ENCODE measurements around the gene BACH1. TPM values are rescaled to one million over a fixed set of nuclear protein-coding genes. Genes with fewer than 3 reads are reported as not detected.
"Not testable (repeated sequence)": the region's sequence is repeated elsewhere in the genome, so short reads cannot be mapped to it uniquely, and the experiment has no call there.

Gene BACH1
- total RNA-seq, 1 experiment from 2014 or later = 42.0 TPM

DNA sequence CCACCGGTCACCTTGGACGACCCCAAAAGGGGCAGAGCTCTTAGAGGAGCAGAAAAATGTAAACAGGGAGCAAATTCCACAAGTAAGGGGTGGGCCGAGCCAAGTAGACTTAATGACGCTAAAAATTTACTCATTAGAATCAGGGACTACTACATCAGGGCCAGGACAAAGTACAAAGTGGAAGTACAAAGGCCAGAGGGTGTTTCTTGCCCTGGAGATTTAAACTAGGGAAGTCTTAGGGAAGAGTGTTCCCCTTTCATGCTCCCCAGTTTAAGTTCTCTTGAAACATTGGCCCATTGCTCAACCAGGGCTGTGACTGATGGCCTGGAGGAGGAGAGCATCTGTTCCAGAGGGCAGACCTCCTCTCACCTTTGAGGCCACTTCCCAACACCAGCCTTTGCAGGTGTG lies 48.6 kb downstream of the BACH1 start:
- Histone ChIP-seq H3K9me2 (replicated peaks; ENCODE audit: insufficient read depth, low read length) (no peaks in the 10 kb centered on the region), H3K4me2 (ENCODE audit: low read depth, low read length, poor library complexity, severe bottlenecking) (peak overlapping the region; percentile 55), H3K9ac (ENCODE audit: low read length) (no peak overlapping the region), H3K4me3 (ENCODE audit: low read length) (no peak overlapping the region), H3K4me1 (ENCODE audit: low read length) (peaks cover 18% of the 10 kb centered on the region), H3K27me3 (ENCODE audit: low read length) (no peaks in the 10 kb centered on the region), H3K79me2 (ENCODE audit: low read length) (peaks cover 46% of the 10 kb centered on the region), H3K9me3 (ENCODE audit: low read length) (no peaks in the 10 kb centered on the region), H3K36me3 (ENCODE audit: insufficient read depth, low read length) (peaks cover 6% of the 10 kb centered on the region; the same call in 1 of the 2 replicates), H4K20me1 (ENCODE audit: insufficient read depth, low read depth, low read length) (no peaks in the 10 kb centered on the region), H3K27ac (ENCODE audit: low read length) (0 out of 2 replicates have a peak overlapping the region, but pooled peaks have one; percentile 16), H2AFZ (ENCODE audit: low read length) (no peak overlapping the region)
- no peak for DNase-seq

DNA sequence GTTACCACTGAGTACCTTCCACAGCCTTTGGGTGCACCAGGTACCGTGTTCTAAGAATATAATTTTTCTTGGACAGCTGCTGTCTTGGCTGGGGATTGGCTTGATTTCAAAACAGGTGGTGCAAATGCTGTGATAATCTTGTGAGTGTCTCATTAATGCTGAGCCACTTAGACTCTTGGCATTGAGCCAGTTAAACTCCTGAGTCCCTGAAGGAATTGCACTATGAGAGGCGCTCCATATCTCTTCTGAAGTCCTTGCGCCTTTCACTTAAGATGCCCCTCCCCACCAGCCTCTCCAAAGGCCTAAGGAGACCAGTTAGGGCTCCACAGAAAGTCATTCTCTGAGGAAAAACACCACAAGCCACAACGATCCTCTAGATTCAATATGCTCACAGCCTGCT lies 51.0 kb downstream of the BACH1 start:
- no peak overlapping the region for H3K9ac ChIP-seq (ENCODE audit: low read length)
- H3K36me3 ChIP-seq (ENCODE audit: insufficient read depth, low read length) = peaks cover 4% of the 10 kb centered on the region; the same call in 1 of the 2 replicates
- H3K4me3 ChIP-seq (ENCODE audit: low read length) = no peak overlapping the region
- H3K4me1 ChIP-seq (ENCODE audit: low read length) = peaks cover 18% of the 10 kb centered on the region
- no peaks in the 10 kb centered on the region for H3K27me3 ChIP-seq (ENCODE audit: low read length)
- H3K79me2 ChIP-seq (ENCODE audit: low read length) = peaks cover 24% of the 10 kb centered on the region
- H3K4me2 ChIP-seq (ENCODE audit: low read depth, low read length, poor library complexity, severe bottlenecking) = no peak overlapping the region
- no peaks in the 10 kb centered on the region for H4K20me1 ChIP-seq (ENCODE audit: insufficient read depth, low read depth, low read length)
- no peaks in the 10 kb centered on the region for H3K9me2 ChIP-seq (replicated peaks; ENCODE audit: insufficient read depth, low read length)
- no peak overlapping the region for H3K27ac ChIP-seq (ENCODE audit: low read length)
- H3K9me3 ChIP-seq (ENCODE audit: low read length) = no peaks in the 10 kb centered on the region
- H2AFZ ChIP-seq (ENCODE audit: low read length) = no peak overlapping the region
- DNase-seq = no peak

DNA sequence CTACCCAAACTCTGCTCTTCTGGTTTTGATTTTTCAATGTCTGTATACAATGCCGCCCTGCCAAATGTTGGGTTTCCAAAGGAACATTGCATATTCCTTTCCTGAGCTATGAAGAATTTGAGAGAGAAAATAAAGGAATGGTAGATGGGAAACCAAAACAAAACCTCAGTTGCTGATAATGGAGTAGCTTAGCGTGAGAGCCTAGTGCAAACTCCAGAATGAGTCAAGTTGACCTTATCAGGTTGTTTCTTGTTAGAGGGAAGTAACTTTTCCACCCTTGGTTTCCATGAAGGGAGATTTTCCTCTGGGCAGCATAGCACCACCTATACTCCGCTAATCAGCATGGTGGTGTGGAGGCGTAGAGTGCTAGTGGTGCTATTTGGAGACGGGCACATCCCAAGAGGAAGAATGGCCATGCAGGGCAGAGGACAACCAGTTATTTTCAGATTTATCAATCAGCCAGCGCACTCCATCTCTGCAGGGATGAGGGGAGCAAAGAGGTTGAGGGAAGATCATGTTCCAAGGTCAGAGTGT lies 51.6 kb downstream of the BACH1 start:
- Histone ChIP-seq H3K9me2 (replicated peaks; ENCODE audit: insufficient read depth, low read length) (no peaks in the 10 kb centered on the region), H3K4me3 (ENCODE audit: low read length) (no peak overlapping the region), H3K4me1 (ENCODE audit: low read length) (peaks cover 18% of the 10 kb centered on the region), H3K9ac (ENCODE audit: low read length) (no peak overlapping the region), H3K36me3 (ENCODE audit: insufficient read depth, low read length) (peaks cover 4% of the 10 kb centered on the region; the same call in 1 of the 2 replicates), H3K9me3 (ENCODE audit: low read length) (no peaks in the 10 kb centered on the region), H3K27ac (ENCODE audit: low read length) (no peak overlapping the region), H4K20me1 (ENCODE audit: insufficient read depth, low read depth, low read length) (no peaks in the 10 kb centered on the region), H3K4me2 (ENCODE audit: low read depth, low read length, poor library complexity, severe bottlenecking) (no peak overlapping the region), H2AFZ (ENCODE audit: low read length) (no peak overlapping the region), H3K79me2 (ENCODE audit: low read length) (peaks cover 18% of the 10 kb centered on the region), H3K27me3 (ENCODE audit: low read length) (no peaks in the 10 kb centered on the region)
- no peak for DNase-seq

- Histone ChIP-seq H3K27me3 (ENCODE audit: low read length) (no peaks in the 10 kb centered on the region), H3K4me3 (ENCODE audit: low read length) (no peak overlapping the region), H3K4me2 (ENCODE audit: low read depth, low read length, poor library complexity, severe bottlenecking) (no peak overlapping the region), H2AFZ (ENCODE audit: low read length) (no peak overlapping the region), H3K4me1 (ENCODE audit: low read length) (peaks cover 18% of the 10 kb centered on the region), H3K9me3 (ENCODE audit: low read length) (no peaks in the 10 kb centered on the region), H3K36me3 (ENCODE audit: insufficient read depth, low read length) (peaks cover 4% of the 10 kb centered on the region; the same call in 1 of the 2 replicates), H3K9me2 (replicated peaks; ENCODE audit: insufficient read depth, low read length) (no peaks in the 10 kb centered on the region), H3K27ac (ENCODE audit: low read length) (no peak overlapping the region), H4K20me1 (ENCODE audit: insufficient read depth, low read depth, low read length) (no peaks in the 10 kb centered on the region), H3K9ac (ENCODE audit: low read length) (no peak overlapping the region), H3K79me2 (ENCODE audit: low read length) (peaks cover 7% of the 10 kb centered on the region)
- no peak for DNase-seq
These were observed 53.0 kb downstream of the BACH1 start for GRCh38 chr21:29351691-29352090.

DNA sequence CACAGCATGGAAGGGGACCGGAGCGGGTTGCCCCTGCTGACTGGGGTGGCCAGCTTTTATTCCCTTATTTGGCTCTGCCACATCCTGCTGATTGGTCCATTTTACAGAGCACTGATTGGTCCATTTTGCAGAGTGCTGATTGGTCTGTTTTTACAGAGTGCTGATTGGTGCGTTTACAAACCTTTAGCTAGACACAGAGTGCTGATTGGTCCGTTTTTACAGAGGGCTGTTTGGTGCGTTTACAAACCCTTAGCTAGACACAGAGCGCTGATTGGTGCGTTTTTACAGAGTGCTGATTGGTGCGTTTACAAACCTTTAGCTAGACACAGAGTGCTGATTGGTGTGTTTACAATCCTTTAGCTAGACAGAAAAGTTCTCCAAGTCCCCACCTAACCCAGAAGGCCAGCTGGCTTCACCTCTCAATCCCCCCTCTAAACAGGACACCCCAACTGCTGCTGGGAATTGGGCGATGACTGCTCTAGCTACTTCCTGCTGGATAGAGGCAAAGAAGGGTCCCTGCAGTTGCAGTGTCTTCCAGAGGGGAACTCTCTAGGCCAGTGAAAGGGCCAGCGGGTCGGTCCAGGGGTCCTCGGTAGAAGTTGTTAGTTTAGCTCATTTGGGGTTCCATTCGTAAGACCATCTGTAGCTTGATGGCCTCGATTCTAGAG lies 56.5 kb downstream of the BACH1 start:
- not testable (repeated sequence) for H3K36me3 ChIP-seq (ENCODE audit: insufficient read depth, low read length); H3K27ac ChIP-seq (ENCODE audit: low read length); H3K4me3 ChIP-seq (ENCODE audit: low read length); H3K27me3 ChIP-seq (ENCODE audit: low read length); H4K20me1 ChIP-seq (ENCODE audit: insufficient read depth, low read depth, low read length); H3K9me2 ChIP-seq (replicated peaks; ENCODE audit: insufficient read depth, low read length); H2AFZ ChIP-seq (ENCODE audit: low read length); H3K9ac ChIP-seq (ENCODE audit: low read length); H3K4me1 ChIP-seq (ENCODE audit: low read length); H3K4me2 ChIP-seq (ENCODE audit: low read depth, low read length, poor library complexity, severe bottlenecking); H3K79me2 ChIP-seq (ENCODE audit: low read length); H3K9me3 ChIP-seq (ENCODE audit: low read length); DNase-seq

DNA sequence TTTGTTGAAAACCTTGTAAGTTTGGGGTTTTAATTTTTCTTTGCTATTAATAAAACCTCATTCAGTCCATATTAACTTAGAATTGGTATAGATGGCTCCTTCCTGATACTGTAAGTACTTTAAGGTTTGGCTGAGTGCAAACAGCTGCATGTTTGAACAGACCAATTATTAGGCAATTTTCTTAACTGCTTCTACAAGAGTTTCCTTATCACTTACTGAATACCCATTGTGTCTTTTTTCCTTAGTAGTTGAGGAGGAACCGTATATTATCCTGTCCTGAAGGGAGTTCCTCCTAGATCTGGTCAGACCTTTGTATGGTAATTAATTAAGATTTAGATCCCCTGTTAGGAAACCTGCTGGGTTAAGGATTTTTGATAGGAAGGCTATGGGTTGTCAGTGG lies 57.6 kb downstream of the BACH1 start:
- H3K4me2 ChIP-seq (ENCODE audit: low read depth, low read length, poor library complexity, severe bottlenecking); H3K9ac ChIP-seq (ENCODE audit: low read length); H3K36me3 ChIP-seq (ENCODE audit: insufficient read depth, low read length); H2AFZ ChIP-seq (ENCODE audit: low read length); H3K4me1 ChIP-seq (ENCODE audit: low read length); H3K9me2 ChIP-seq (replicated peaks; ENCODE audit: insufficient read depth, low read length); H4K20me1 ChIP-seq (ENCODE audit: insufficient read depth, low read depth, low read length); H3K79me2 ChIP-seq (ENCODE audit: low read length); H3K9me3 ChIP-seq (ENCODE audit: low read length); H3K27me3 ChIP-seq (ENCODE audit: low read length); DNase-seq; H3K27ac ChIP-seq (ENCODE audit: low read length); H3K4me3 ChIP-seq (ENCODE audit: low read length): not testable (repeated sequence)

DNA sequence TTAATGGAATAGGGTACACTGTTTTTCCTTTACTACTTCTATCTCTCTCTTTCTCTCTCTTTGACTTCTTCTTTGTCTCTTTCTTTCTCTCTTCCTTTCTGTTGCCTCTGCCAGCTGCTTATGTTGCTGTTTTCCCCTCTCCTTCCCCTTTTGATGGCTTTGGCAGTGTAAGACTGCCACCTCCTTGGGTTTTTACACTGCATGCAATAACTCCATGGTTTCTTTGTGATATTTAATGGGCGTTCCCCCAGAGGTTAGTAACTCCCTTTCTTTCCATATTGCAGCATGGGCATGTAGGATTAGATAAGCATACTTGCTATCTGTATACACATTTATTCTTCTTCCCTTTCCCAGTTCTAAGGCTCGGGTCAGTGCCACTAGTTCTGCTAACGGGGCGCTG lies 58.1 kb downstream of the BACH1 start:
- not testable (repeated sequence) for H3K4me1 ChIP-seq (ENCODE audit: low read length); H2AFZ ChIP-seq (ENCODE audit: low read length); H3K9me3 ChIP-seq (ENCODE audit: low read length); H4K20me1 ChIP-seq (ENCODE audit: insufficient read depth, low read depth, low read length); H3K4me2 ChIP-seq (ENCODE audit: low read depth, low read length, poor library complexity, severe bottlenecking); H3K9me2 ChIP-seq (replicated peaks; ENCODE audit: insufficient read depth, low read length); H3K27me3 ChIP-seq (ENCODE audit: low read length); H3K36me3 ChIP-seq (ENCODE audit: insufficient read depth, low read length); H3K9ac ChIP-seq (ENCODE audit: low read length); H3K4me3 ChIP-seq (ENCODE audit: low read length); H3K79me2 ChIP-seq (ENCODE audit: low read length); H3K27ac ChIP-seq (ENCODE audit: low read length); DNase-seq

- Histone ChIP-seq H3K9ac (ENCODE audit: low read length) (no peak overlapping the region), H3K4me3 (ENCODE audit: low read length) (no peak overlapping the region), H3K27me3 (ENCODE audit: low read length) (no peaks in the 10 kb centered on the region), H3K4me2 (ENCODE audit: low read depth, low read length, poor library complexity, severe bottlenecking) (no peak overlapping the region), H2AFZ (ENCODE audit: low read length) (no peak overlapping the region), H3K79me2 (ENCODE audit: low read length) (no peaks in the 10 kb centered on the region), H4K20me1 (ENCODE audit: insufficient read depth, low read depth, low read length) (no peaks in the 10 kb centered on the region), H3K9me2 (replicated peaks; ENCODE audit: insufficient read depth, low read length) (no peaks in the 10 kb centered on the region), H3K9me3 (ENCODE audit: low read length) (no peaks in the 10 kb centered on the region), H3K27ac (ENCODE audit: low read length) (no peak overlapping the region), H3K4me1 (ENCODE audit: low read length) (no peaks in the 10 kb centered on the region), H3K36me3 (ENCODE audit: insufficient read depth, low read length) (peaks cover 4% of the 10 kb centered on the region; the same call in 1 of the 2 replicates)
- DNase-seq = no peak
These were observed 61.0 kb downstream of the BACH1 start for GRCh38 chr21:29359718-29360117.

Measured in Karpas-422 (cell line).